Neural cell (in vitro differentiated cells): Measurements from ENCODE around the gene TBC1D9. TPM values are rescaled to one million over a fixed set of nuclear protein-coding genes. Genes with fewer than 3 reads are reported as not detected.

Source experiments
- H2AFZ ChIP-seq: fragments of 200-600, 300-800 bp; sonication (generic), shearing (Covaris generic); 2 replicates; pipeline ENCODE4 v1.6.0; 2014; ENCODE audit warnings: low read depth, mild to moderate bottlenecking, antibody characterized with exemption, low read length, moderate library complexity
- H3F3A ChIP-seq: fragments of 200-600 bp; shearing (Covaris generic); 2 replicates; pipeline ENCODE4 v1.6.1; 2016; ENCODE audit warnings: mild to moderate bottlenecking, moderate library complexity, mixed read lengths, antibody characterized with exemption, low read length; ENCODE audit not compliant: insufficient read depth, poor library complexity, severe bottlenecking
- H3K27ac ChIP-seq: fragments of 200-600, 300-800 bp; sonication (generic), shearing (Covaris generic); 2 replicates; pipeline ENCODE4 v1.5.1; 2014; ENCODE audit warnings: mild to moderate bottlenecking, low read length, moderate library complexity
- H3K27me3 ChIP-seq: fragments of 300-800, 200-600 bp; sonication (generic), shearing (Covaris generic); 2 replicates; pipeline ENCODE4 v1.6.0; 2014; ENCODE audit warnings: mild to moderate bottlenecking, low read depth, low read length, moderate library complexity; ENCODE audit not compliant: insufficient read depth
- H3K36me3 ChIP-seq: fragments of 300-800, 200-600 bp; sonication (generic), shearing (Covaris generic); 2 replicates; pipeline ENCODE4 v1.5.1; 2014; ENCODE audit warnings: mild to moderate bottlenecking, antibody characterized with exemption, low read length, moderate library complexity; ENCODE audit not compliant: insufficient read depth
- H3K4me2 ChIP-seq: fragments of 300-800, 200-600 bp; sonication (generic), shearing (Covaris generic); 2 replicates; pipeline ENCODE4 v1.6.0; 2014; ENCODE audit warnings: mild to moderate bottlenecking, low read length
- H3K4me3 ChIP-seq: fragments of 300-800, 200-600 bp; sonication (generic), shearing (Covaris generic); 2 replicates; pipeline ENCODE4 v1.5.1; 2014; ENCODE audit warnings: mild to moderate bottlenecking, low read length, moderate library complexity
- H3K79me2 ChIP-seq: fragments of 200-600 bp; shearing (Covaris generic); replicated peaks from 2 replicates; pipeline ENCODE4 v1.6.0; 2014; ENCODE audit warnings: mild to moderate bottlenecking, low read length, moderate library complexity; ENCODE audit not compliant: insufficient read depth
- H3K9ac ChIP-seq: fragments of 300-800, 200-600 bp; sonication (generic), shearing (Covaris generic); 2 replicates; pipeline ENCODE4 v1.6.1; 2016; ENCODE audit warnings: mild to moderate bottlenecking, low read length, mixed read lengths
- H3K9me2 ChIP-seq: fragments of 200-600 bp; shearing (Covaris generic); 2 replicates; pipeline ENCODE4 v1.6.1; 2016; ENCODE audit warnings: mild to moderate bottlenecking, low read length, mixed read lengths; ENCODE audit not compliant: insufficient read depth
- H3K9me3 ChIP-seq: fragments of 200-600, 300-800 bp; sonication (generic), shearing (Covaris generic); 2 replicates; pipeline ENCODE4 v1.6.1; 2016; ENCODE audit warnings: mild to moderate bottlenecking, mixed run types, low read length, moderate library complexity, mixed read lengths
- H4K20me1 ChIP-seq: fragments of 200-600 bp; shearing (Covaris generic); 2 replicates; pipeline ENCODE4 v1.6.1; 2016; ENCODE audit warnings: mild to moderate bottlenecking, mixed run types; ENCODE audit not compliant: insufficient read depth
- CTCF ChIP-seq: fragments of 450-650 bp; IDR thresholded peaks from 2 replicates; pipeline ENCODE4 v1.5.1; 2014; ENCODE audit warnings: antibody characterized with exemption, mild to moderate bottlenecking, moderate library complexity; ENCODE audit not compliant: poor library complexity, severe bottlenecking
- EP300 ChIP-seq: fragments of 450-650 bp; conservative IDR thresholded peaks from 2 replicates; pipeline ENCODE4 v1.6.1; 2014; ENCODE audit warnings: antibody characterized with exemption, mild to moderate bottlenecking, moderate library complexity; ENCODE audit not compliant: poor library complexity, severe bottlenecking
- EZH2 ChIP-seq: fragments of 200-600, 300-800 bp; shearing (Covaris generic), sonication (generic); IDR thresholded peaks from 2 replicates; pipeline ENCODE4 v1.6.1; 2014; ENCODE audit warnings: antibody characterized with exemption, low read length, borderline replicate concordance, mild to moderate bottlenecking; ENCODE audit not compliant: insufficient read depth, poor library complexity, severe bottlenecking
- MXI1 ChIP-seq: fragments of 450-650 bp; conservative IDR thresholded peaks from 2 replicates; pipeline ENCODE4 v1.6.1; 2014; ENCODE audit warnings: antibody characterized with exemption, mild to moderate bottlenecking; ENCODE audit not compliant: poor library complexity, severe bottlenecking
- POLR2AphosphoS5 ChIP-seq: IDR thresholded peaks from 2 replicates; pipeline ENCODE4 v1.6.1; 2012
- RAD21 ChIP-seq: fragments of 450-650 bp; conservative IDR thresholded peaks from 2 replicates; pipeline ENCODE4 v1.6.1; 2014; ENCODE audit warnings: antibody characterized with exemption, mild to moderate bottlenecking, moderate library complexity
- REST ChIP-seq: IDR thresholded peaks from 2 replicates; pipeline ENCODE4 v1.6.1; 2012; ENCODE audit warnings: borderline replicate concordance
- SMC3 ChIP-seq: fragments of 450-650 bp; conservative IDR thresholded peaks from 2 replicates; pipeline ENCODE4 v1.6.1; 2014; ENCODE audit warnings: antibody characterized with exemption, mild to moderate bottlenecking, moderate library complexity; ENCODE audit not compliant: poor library complexity
- TAF1 ChIP-seq: IDR thresholded peaks from 2 replicates; pipeline ENCODE4 v1.6.1; 2012; ENCODE audit warnings: low read depth
- polyA plus RNA-seq: library from polyadenylated mRNA; depleted of rRNA; stranded (reverse); fragments of >200 nt; gene quantifications from 2 replicates; pipeline ENCODE4 v1.2.3, GENCODE V29; 2014

Gene TBC1D9
- polyA plus RNA-seq, 1 donor from 2014 or later: 42.8 TPM

DNA sequence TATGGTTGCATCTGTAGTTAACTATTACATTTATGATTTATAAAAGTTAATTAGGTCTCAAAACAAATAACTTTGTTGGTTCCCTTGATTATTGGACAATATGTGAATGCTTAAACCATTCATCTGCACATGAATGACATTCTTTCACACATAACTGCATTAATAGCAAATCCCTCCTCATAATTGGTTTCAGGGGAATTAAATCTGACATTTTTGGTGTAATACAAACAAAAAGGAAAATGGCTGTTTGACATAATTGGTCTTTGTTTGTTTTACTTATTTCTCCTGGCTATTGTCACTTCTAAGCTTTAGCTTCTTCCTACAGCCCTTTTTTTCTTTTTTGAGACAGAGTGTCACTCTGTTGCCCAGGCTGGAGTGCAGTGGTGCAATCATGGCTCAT lies 71.9 kb downstream of the TBC1D9 start:
- H3K9me2 ChIP-seq: no peaks in the 10 kb centered on the region
- H2AFZ ChIP-seq: no peak overlapping the region
- H3K9ac ChIP-seq: no peak overlapping the region
- no peak overlapping the region for H3K4me3 ChIP-seq
- TF ChIP-seq CTCF (no peak), MXI1 (no peak), RAD21 (no peak), REST (no peak), TAF1 (no peak), EP300 (no peak), EZH2 (no peak), SMC3 (no peak), POLR2AphosphoS5 (no peak)
- peaks cover under 1% of the 10 kb centered on the region for H3K36me3 ChIP-seq
- H3F3A ChIP-seq: no peaks in the 10 kb centered on the region
- no peak overlapping the region for H3K4me2 ChIP-seq
- no peaks in the 10 kb centered on the region for H3K9me3 ChIP-seq
- H3K27ac ChIP-seq: no peak overlapping the region
- H3K27me3 ChIP-seq: no peaks in the 10 kb centered on the region
- peaks cover 5% of the 10 kb centered on the region for H3K79me2 ChIP-seq
- H4K20me1 ChIP-seq: no peaks in the 10 kb centered on the region

DNA sequence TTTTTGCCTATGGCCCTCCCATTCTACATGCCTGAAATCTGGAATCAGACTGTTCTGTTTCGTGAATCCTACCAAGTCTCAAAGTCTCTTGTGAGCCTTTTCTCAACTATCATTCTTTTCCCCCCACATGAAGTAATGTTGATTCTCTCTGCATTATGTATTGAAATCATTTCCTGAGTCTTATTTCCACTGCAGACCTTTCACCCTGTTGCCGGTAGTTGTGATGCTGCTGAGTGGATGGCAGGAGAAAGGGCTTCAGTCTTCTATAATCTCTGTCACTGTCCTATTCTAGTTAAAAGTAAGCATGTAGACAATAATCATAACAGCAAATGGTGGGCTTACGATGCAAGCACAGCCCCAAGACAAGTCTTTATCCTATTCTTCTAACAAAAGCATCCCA lies 75.0 kb downstream of the TBC1D9 start:
- TF ChIP-seq CTCF: no peak
- TF ChIP-seq MXI1: no peak
- TF ChIP-seq POLR2AphosphoS5: no peak
- TF ChIP-seq EP300: no peak
- no peak for TF ChIP-seq SMC3
- no peak for TF ChIP-seq RAD21
- no peak for TF ChIP-seq EZH2
- TF ChIP-seq TAF1: no peak
- no peak for TF ChIP-seq REST
- no peaks in the 10 kb centered on the region for H4K20me1 ChIP-seq

More for the DNA sequence above, 75.0 kb downstream of the TBC1D9 start:
- peaks cover 14% of the 10 kb centered on the region for H3K36me3 ChIP-seq
- H2AFZ ChIP-seq: no peak overlapping the region
- H3K79me2 ChIP-seq: no peaks in the 10 kb centered on the region
- H3F3A ChIP-seq: no peaks in the 10 kb centered on the region
- H3K9me2 ChIP-seq: no peaks in the 10 kb centered on the region
- H3K9me3 ChIP-seq: no peaks in the 10 kb centered on the region
- H3K27ac ChIP-seq: no peak overlapping the region
- H3K27me3 ChIP-seq: no peaks in the 10 kb centered on the region
- H3K9ac ChIP-seq: no peak overlapping the region
- H3K4me3 ChIP-seq: no peak overlapping the region
- H3K4me2 ChIP-seq: no peak overlapping the region
